GM21526 (cell line): ENCODE data around the gene PRMT7.

Experiments
- ATAC-seq: cut with Tn5 transposase; IDR thresholded peaks from one replicate; pipeline ENCODE4 v1.9.1; 2021; ENCODE audit warnings: moderate library complexity; ENCODE audit not compliant: unreplicated experiment, low FRiP score

Gene PRMT7

GRCh38 chr16:68386628-68387027 is 75.8 kb downstream of the PRMT7 start:
- no peak for ATAC-seq

- no peak for ATAC-seq
Measured at GRCh38 chr16:68387301-68387700, 76.5 kb downstream of the PRMT7 start.

- no peak for ATAC-seq
Measured at GRCh38 chr16:68388124-68388523, 77.3 kb downstream of the PRMT7 start.

- ATAC-seq = no peak
Measured at GRCh38 chr16:68389006-68389405, 78.2 kb downstream of the PRMT7 start.

GRCh38 chr16:68389750-68390371 is 79.0 kb downstream of the PRMT7 start:
- no peak for ATAC-seq

- ATAC-seq = no peak
Measured at GRCh38 chr16:68393333-68393732, 82.5 kb downstream of the PRMT7 start.

- ATAC-seq = no peak
Measured at GRCh38 chr16:68395167-68395786, 84.5 kb downstream of the PRMT7 start.

GRCh38 chr16:68395815-68396214 is 85.0 kb downstream of the PRMT7 start:
- ATAC-seq = no peak

GRCh38 chr16:68396481-68396880 is 85.7 kb downstream of the PRMT7 start:
- ATAC-seq = no peak

GRCh38 chr16:68397710-68398201 is 86.9 kb downstream of the PRMT7 start:
- no peak for ATAC-seq

- ATAC-seq = no peak
Measured at GRCh38 chr16:68399456-68399855, 88.6 kb downstream of the PRMT7 start.

- no peak for ATAC-seq
Measured at GRCh38 chr16:68400083-68400923, 89.5 kb downstream of the PRMT7 start.

GRCh38 chr16:68400924-68401460 is 90.2 kb downstream of the PRMT7 start:
- no peak for ATAC-seq

GRCh38 chr16:68401871-68402747 is 91.3 kb downstream of the PRMT7 start:
- ATAC-seq = no peak

- ATAC-seq = no peak
Measured at GRCh38 chr16:68402748-68403040, 91.9 kb downstream of the PRMT7 start.

- no peak for ATAC-seq
Measured at GRCh38 chr16:68403177-68403576, 92.4 kb downstream of the PRMT7 start.

- no peak for ATAC-seq
Measured at GRCh38 chr16:68403704-68404103, 92.9 kb downstream of the PRMT7 start.

- no peak for ATAC-seq
Measured at GRCh38 chr16:68404736-68405345, 94.0 kb downstream of the PRMT7 start.

- ATAC-seq = no peak
Measured at GRCh38 chr16:68406458-68407152, 95.8 kb downstream of the PRMT7 start.
